ENCODE data around the gene MAD1L1. TPM values are rescaled to one million over a fixed set of nuclear protein-coding genes. Genes with fewer than 3 reads are reported as not detected.

Gene MAD1L1
- total RNA-seq, 2 experiments from 2014 or later = 58.3 to 65.3 TPM

DNA sequence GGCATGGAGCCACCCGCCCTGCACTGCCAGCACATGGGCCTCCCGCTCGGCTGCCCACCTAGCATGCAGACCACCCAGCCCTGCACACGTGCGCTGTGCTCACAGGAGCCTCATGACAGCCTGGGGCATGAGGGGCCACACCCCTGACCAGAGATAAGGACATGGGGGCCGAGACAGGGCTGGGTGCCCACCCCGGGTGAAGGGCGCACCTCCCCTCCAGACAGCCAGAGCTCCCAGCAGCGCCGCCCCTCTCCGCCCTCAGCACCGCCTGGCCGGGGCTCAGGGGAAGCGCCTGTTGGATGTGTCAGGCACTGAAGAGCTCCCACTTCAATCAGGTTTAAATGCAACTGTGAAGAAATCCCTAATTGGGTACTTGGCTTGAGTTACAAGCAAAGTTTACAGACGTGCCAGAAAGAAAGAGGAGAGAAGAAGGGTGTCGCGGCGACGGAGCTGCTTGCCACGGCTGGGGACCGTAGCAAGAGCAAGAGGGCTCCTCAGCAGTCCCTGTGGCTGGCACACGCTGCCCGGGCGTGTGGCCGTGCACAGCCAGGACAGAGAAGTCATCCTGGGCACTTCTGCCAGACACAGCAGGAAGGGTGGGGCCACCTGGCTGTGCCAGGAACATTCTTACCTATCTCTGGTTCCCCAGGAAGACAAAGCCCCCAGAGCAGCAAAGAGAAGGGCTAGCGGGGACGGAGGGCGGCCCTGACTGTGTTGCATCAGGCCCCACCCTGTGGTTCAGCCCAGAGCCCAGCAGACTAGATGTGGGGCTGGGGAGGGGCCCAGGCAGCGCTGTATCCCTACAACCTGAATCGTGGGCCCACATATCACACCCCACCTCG lies 315.3 kb downstream of the MAD1L1 start:
- Histone ChIP-seq H3K36me3 (ENCODE audit: insufficient read depth, low read length) (no peaks in the 10 kb centered on the region), H3K27ac (ENCODE audit: low read depth, low read length, poor library complexity, severe bottlenecking) (no peak overlapping the region), H4K20me1 (ENCODE audit: insufficient read depth, low read length) (no peaks in the 10 kb centered on the region), H3K4me3 (ENCODE audit: low read depth, low read length, poor library complexity, severe bottlenecking) (no peak overlapping the region), H2AFZ (ENCODE audit: low read length) (no peak overlapping the region), H3K4me2 (ENCODE audit: low read length) (no peak overlapping the region), H3K4me1 (ENCODE audit: insufficient read depth, low read length, poor library complexity, severe bottlenecking) (no peaks in the 10 kb centered on the region), H3K9me2 (ENCODE audit: insufficient read depth, low read length) (no peaks in the 10 kb centered on the region), H3K79me2 (ENCODE audit: insufficient read depth, low read depth, low read length) (no peaks in the 10 kb centered on the region), H3K9me3 (ENCODE audit: low read length) (no peaks in the 10 kb centered on the region)
- ChIA-PET POLR2A (no interaction called here), CTCF (ENCODE audit: unreplicated experiment) (no interaction called here)
- intact Hi-C loops (cut with micrococcal nuclease; ENCODE audit: unreplicated experiment) = no loop called here
- TF ChIP-seq EZH2phosphoT487 (IDR thresholded peaks at IDR 0.05; ENCODE audit: borderline replicate concordance, low read depth, low read length) = no peak
- TF ChIP-seq, protein P1, sequence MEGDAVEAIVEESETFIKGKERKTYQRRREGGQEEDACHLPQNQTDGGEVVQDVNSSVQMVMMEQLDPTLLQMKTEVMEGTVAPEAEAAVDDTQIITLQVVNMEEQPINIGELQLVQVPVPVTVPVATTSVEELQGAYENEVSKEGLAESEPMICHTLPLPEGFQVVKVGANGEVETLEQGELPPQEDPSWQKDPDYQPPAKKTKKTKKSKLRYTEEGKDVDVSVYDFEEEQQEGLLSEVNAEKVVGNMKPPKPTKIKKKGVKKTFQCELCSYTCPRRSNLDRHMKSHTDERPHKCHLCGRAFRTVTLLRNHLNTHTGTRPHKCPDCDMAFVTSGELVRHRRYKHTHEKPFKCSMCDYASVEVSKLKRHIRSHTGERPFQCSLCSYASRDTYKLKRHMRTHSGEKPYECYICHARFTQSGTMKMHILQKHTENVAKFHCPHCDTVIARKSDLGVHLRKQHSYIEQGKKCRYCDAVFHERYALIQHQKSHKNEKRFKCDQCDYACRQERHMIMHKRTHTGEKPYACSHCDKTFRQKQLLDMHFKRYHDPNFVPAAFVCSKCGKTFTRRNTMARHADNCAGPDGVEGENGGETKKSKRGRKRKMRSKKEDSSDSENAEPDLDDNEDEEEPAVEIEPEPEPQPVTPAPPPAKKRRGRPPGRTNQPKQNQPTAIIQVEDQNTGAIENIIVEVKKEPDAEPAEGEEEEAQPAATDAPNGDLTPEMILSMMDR (conservative IDR thresholded peaks at IDR 0.05; ENCODE audit: low read length) = no peak
- no TSS peak for BruUV-seq (replicated peaks)
- DNase-seq (ENCODE audit: low spot score) = no peak

- Histone ChIP-seq H4K20me1 (ENCODE audit: insufficient read depth, low read length) (no peaks in the 10 kb centered on the region), H3K9me3 (ENCODE audit: low read length) (no peaks in the 10 kb centered on the region), H3K9me2 (ENCODE audit: insufficient read depth, low read length) (no peaks in the 10 kb centered on the region), H3K79me2 (ENCODE audit: insufficient read depth, low read depth, low read length) (no peaks in the 10 kb centered on the region), H3K4me3 (ENCODE audit: low read depth, low read length, poor library complexity, severe bottlenecking) (no peak overlapping the region), H3K4me2 (ENCODE audit: low read length) (no peak overlapping the region), H3K27ac (ENCODE audit: low read depth, low read length, poor library complexity, severe bottlenecking) (no peak overlapping the region), H3K36me3 (ENCODE audit: insufficient read depth, low read length) (no peaks in the 10 kb centered on the region), H2AFZ (ENCODE audit: low read length) (no peak overlapping the region), H3K4me1 (ENCODE audit: insufficient read depth, low read length, poor library complexity, severe bottlenecking) (no peaks in the 10 kb centered on the region)
- ChIA-PET CTCF (ENCODE audit: unreplicated experiment) (no interaction called here), POLR2A (no interaction called here)
- no peak for DNase-seq (ENCODE audit: low spot score)
- no peak for TF ChIP-seq EZH2phosphoT487 (IDR thresholded peaks at IDR 0.05; ENCODE audit: borderline replicate concordance, low read depth, low read length)
- TF ChIP-seq, protein P1 (conservative IDR thresholded peaks at IDR 0.05; ENCODE audit: low read length) = no peak
- intact Hi-C loops (cut with micrococcal nuclease; ENCODE audit: unreplicated experiment) = no loop called here
- no TSS peak for BruUV-seq (replicated peaks)
Measured at GRCh38 chr7:1916601-1916970, 316.2 kb downstream of the MAD1L1 start.

DNA sequence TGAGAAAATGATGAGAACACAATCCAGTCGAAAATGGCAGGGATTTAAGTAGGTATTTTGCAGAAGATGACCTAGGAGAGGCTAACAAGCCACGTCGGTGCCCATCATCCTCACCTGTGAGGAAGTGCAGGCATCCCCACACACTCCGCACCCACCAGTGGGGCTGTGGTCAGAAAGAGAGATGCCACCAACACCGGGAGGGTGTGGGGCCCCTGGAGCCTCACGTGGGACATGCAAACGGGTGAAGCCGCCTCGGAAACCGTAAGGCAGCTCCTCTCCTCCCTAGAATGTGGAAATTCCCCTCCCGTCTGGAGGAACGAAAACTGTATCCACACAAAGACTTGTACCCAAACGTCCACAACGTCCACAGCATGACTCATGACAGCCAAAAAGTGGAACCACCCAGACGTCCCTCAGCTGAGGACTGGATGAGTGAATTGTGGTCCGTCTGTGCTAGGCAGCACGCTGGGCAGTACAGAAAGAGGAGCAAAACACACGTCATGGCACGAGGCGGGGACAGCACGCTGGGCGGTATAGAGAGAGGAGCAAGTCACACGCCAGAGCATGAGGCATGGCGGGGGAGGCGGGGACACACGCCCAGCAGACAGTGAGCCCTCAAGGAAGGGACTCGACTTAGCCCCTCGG lies 316.7 kb downstream of the MAD1L1 start:
- Histone ChIP-seq H3K4me2 (ENCODE audit: low read length) (no peak overlapping the region), H3K79me2 (ENCODE audit: insufficient read depth, low read depth, low read length) (no peaks in the 10 kb centered on the region), H3K9me3 (ENCODE audit: low read length) (no peaks in the 10 kb centered on the region), H3K36me3 (ENCODE audit: insufficient read depth, low read length) (no peaks in the 10 kb centered on the region), H4K20me1 (ENCODE audit: insufficient read depth, low read length) (no peaks in the 10 kb centered on the region), H3K27ac (ENCODE audit: low read depth, low read length, poor library complexity, severe bottlenecking) (no peak overlapping the region), H3K4me3 (ENCODE audit: low read depth, low read length, poor library complexity, severe bottlenecking) (no peak overlapping the region), H3K4me1 (ENCODE audit: insufficient read depth, low read length, poor library complexity, severe bottlenecking) (no peaks in the 10 kb centered on the region), H3K9me2 (ENCODE audit: insufficient read depth, low read length) (no peaks in the 10 kb centered on the region), H2AFZ (ENCODE audit: low read length) (no peak overlapping the region)
- intact Hi-C loops (cut with micrococcal nuclease; ENCODE audit: unreplicated experiment) = no loop called here
- no TSS peak for BruUV-seq (replicated peaks)
- POLR2A ChIA-PET = no interaction called here
- no peak for DNase-seq (ENCODE audit: low spot score)
- CTCF ChIA-PET (ENCODE audit: unreplicated experiment) = no interaction called here
- TF ChIP-seq EZH2phosphoT487 (IDR thresholded peaks at IDR 0.05; ENCODE audit: borderline replicate concordance, low read depth, low read length) = no peak
- TF ChIP-seq, protein P1 (conservative IDR thresholded peaks at IDR 0.05; ENCODE audit: low read length) = no peak

Data from OCI-LY7 (cell line).